Measurements from ENCODE around the gene RNF213. TPM values are rescaled to one million over a fixed set of nuclear protein-coding genes. Genes with fewer than 3 reads are reported as not detected.

Gene RNF213
- total RNA-seq, 1 experiment from 2014 or later: 179 TPM

GRCh38 chr17:80227666-80228065, 33.0 kb upstream of the RNF213 start:
- no peaks in the 10 kb centered on the region for H3K36me3 ChIP-seq (ENCODE audit: low read depth)
- ChIA-PET CTCF (no interaction called here), POLR2A (ENCODE audit: unreplicated experiment) (no interaction called here)
- no peaks in the 10 kb centered on the region for H3F3A ChIP-seq (ENCODE audit: insufficient read depth, low read depth)
- H3K4me3 ChIP-seq: no peak overlapping the region
- no TSS peak for BruUV-seq (replicated peaks)
- no peaks in the 10 kb centered on the region; the same call in 1 of the 2 replicates for H3K9me3 ChIP-seq (ENCODE audit: insufficient read depth, low read depth)
- intact Hi-C loops (cut with micrococcal nuclease; ENCODE audit: unreplicated experiment): no loop called here
- no peaks in the 10 kb centered on the region for H4K20me1 ChIP-seq (ENCODE audit: insufficient read depth)
- DNase-seq: no peak
- no peak overlapping the region for H3K27ac ChIP-seq
- no peaks in the 10 kb centered on the region for H3K4me1 ChIP-seq (replicated peaks; ENCODE audit: insufficient read depth)
- H2AFZ ChIP-seq: no peak overlapping the region
- TF ChIP-seq EZH2 (IDR thresholded peaks at IDR 0.05; ENCODE audit: low read depth) (no peak), CTCF (conservative IDR thresholded peaks at IDR 0.05) (no peak)
- H3K27me3 ChIP-seq (ENCODE audit: insufficient read depth, low read depth): no peaks in the 10 kb centered on the region
- H3K9me2 ChIP-seq (ENCODE audit: insufficient read depth): no peaks in the 10 kb centered on the region
- no peaks in the 10 kb centered on the region for H3K79me2 ChIP-seq (ENCODE audit: low read depth)
- no peak overlapping the region for H3K4me2 ChIP-seq

GRCh38 chr17:80228477-80228876, 32.2 kb upstream of the RNF213 start:
- Histone ChIP-seq H3K27me3 (ENCODE audit: insufficient read depth, low read depth) (no peaks in the 10 kb centered on the region), H3K9me3 (ENCODE audit: insufficient read depth, low read depth) (no peaks in the 10 kb centered on the region; the same call in 1 of the 2 replicates), H3K27ac (no peak overlapping the region), H2AFZ (no peak overlapping the region), H3F3A (ENCODE audit: insufficient read depth, low read depth) (no peaks in the 10 kb centered on the region), H3K79me2 (ENCODE audit: low read depth) (no peaks in the 10 kb centered on the region), H3K4me3 (no peak overlapping the region), H4K20me1 (ENCODE audit: insufficient read depth) (no peaks in the 10 kb centered on the region), H3K9me2 (ENCODE audit: insufficient read depth) (no peaks in the 10 kb centered on the region), H3K4me1 (replicated peaks; ENCODE audit: insufficient read depth) (no peaks in the 10 kb centered on the region), H3K4me2 (no peak overlapping the region), H3K36me3 (ENCODE audit: low read depth) (no peaks in the 10 kb centered on the region)
- intact Hi-C loops (cut with micrococcal nuclease; ENCODE audit: unreplicated experiment): no loop called here
- DNase-seq: no peak
- ChIA-PET POLR2A (ENCODE audit: unreplicated experiment) (interaction anchor here (0.6 kb wide), 1 partner anchor 8 kb away, joined by 4 read pairs; the partner anchor contains the start of gene SLC26A11), CTCF (no interaction called here)
- TF ChIP-seq CTCF (conservative IDR thresholded peaks at IDR 0.05) (no peak), EZH2 (IDR thresholded peaks at IDR 0.05; ENCODE audit: low read depth) (no peak)
- no TSS peak for BruUV-seq (replicated peaks)

GRCh38 chr17:80229011-80229410, 31.6 kb upstream of the RNF213 start:
- no TSS peak for BruUV-seq (replicated peaks)
- H3K27me3 ChIP-seq (ENCODE audit: insufficient read depth, low read depth): no peaks in the 10 kb centered on the region
- H3K36me3 ChIP-seq (ENCODE audit: low read depth): no peaks in the 10 kb centered on the region
- H3K4me3 ChIP-seq: no peak overlapping the region
- no peaks in the 10 kb centered on the region for H3K79me2 ChIP-seq (ENCODE audit: low read depth)
- H4K20me1 ChIP-seq (ENCODE audit: insufficient read depth): no peaks in the 10 kb centered on the region
- ChIA-PET CTCF (interaction anchor here (0.7 kb wide), 1 partner anchor 228 kb away, joined by 7 read pairs; no protein-coding TSS in a partner anchor), POLR2A (ENCODE audit: unreplicated experiment) (interaction anchor here (0.6 kb wide), 2 partner anchors 9 to 123 kb away, joined by 4 read pairs; partner anchors contain the start of gene SLC26A11)
- H3K9me3 ChIP-seq (ENCODE audit: insufficient read depth, low read depth): no peaks in the 10 kb centered on the region; the same call in 1 of the 2 replicates
- TF ChIP-seq EZH2 (IDR thresholded peaks at IDR 0.05; ENCODE audit: low read depth): no peak
- no peak for TF ChIP-seq CTCF (conservative IDR thresholded peaks at IDR 0.05)
- H2AFZ ChIP-seq: no peak overlapping the region
- intact Hi-C loops (cut with micrococcal nuclease; ENCODE audit: unreplicated experiment): no loop called here
- no peak overlapping the region for H3K4me2 ChIP-seq
- no peaks in the 10 kb centered on the region for H3K9me2 ChIP-seq (ENCODE audit: insufficient read depth)
- no peak overlapping the region for H3K27ac ChIP-seq
- H3F3A ChIP-seq (ENCODE audit: insufficient read depth, low read depth): no peaks in the 10 kb centered on the region
- H3K4me1 ChIP-seq (replicated peaks; ENCODE audit: insufficient read depth): no peaks in the 10 kb centered on the region
- DNase-seq: no peak

Measured in PC-9 (cell line).